ENCODE results near the gene ALDH3B1.

GRCh38 chr11:68022531-68022930 is 12.4 kb downstream of the ALDH3B1 start:
- TF ChIP-seq FOXM1 (IDR thresholded peaks at IDR 0.05; ENCODE audit: borderline replicate concordance) (no peak), ELF4 (IDR thresholded peaks at IDR 0.05) (no peak), ZNF384 (IDR thresholded peaks at IDR 0.05) (no peak), ARNT (IDR thresholded peaks at IDR 0.05) (no peak), SUZ12 (IDR thresholded peaks at IDR 0.05) (no peak), FOXK2 (IDR thresholded peaks at IDR 0.05) (no peak), CTBP1 (IDR thresholded peaks at IDR 0.05; ENCODE audit: borderline replicate concordance) (no peak), LEF1 (IDR thresholded peaks at IDR 0.05; ENCODE audit: borderline replicate concordance) (no peak), PKNOX1 (IDR thresholded peaks at IDR 0.05) (no peak)

Data from HEK293T (cell line).